Prostate gland (tissue), 2 donors: ENCODE data around the gene HDDC3. TPM values are rescaled to one million over a fixed set of nuclear protein-coding genes. Genes with fewer than 3 reads are reported as not detected.

Experiments
- DNase-seq: peaks from one replicate; pipeline ENCODE4 v3.0.0-alpha.2; 2019; ENCODE audit warnings: low spot score
- H3K27ac ChIP-seq, 2 donors: fragments of 200-600 bp; sonication (generic); 2 replicates each; pipeline ENCODE4 v1.5.1; 2017 to 2019
- H3K27me3 ChIP-seq: fragments of 200-600 bp; sonication (generic); replicated peaks from 2 replicates; pipeline ENCODE4 v1.5.1; 2019; ENCODE audit not compliant: insufficient read depth
- H3K36me3 ChIP-seq, 2 donors: fragments of 200-600 bp; sonication (generic); 1 replicate in 1 of 2; 2 replicates in 1 of 2; pipeline versions ENCODE4 v1.5.1 to v1.8.1; 2017 to 2019
- H3K4me1 ChIP-seq: fragments of 200-600 bp; sonication (generic); replicated peaks from 2 replicates; pipeline ENCODE4 v1.5.1; 2019
- H3K4me3 ChIP-seq, 2 donors: fragments of 200-600 bp; sonication (generic); 2 replicates each; pipeline ENCODE4 v1.5.1; 2017 to 2019
- H3K9me3 ChIP-seq: fragments of 200-600 bp; sonication (generic); 2 replicates; pipeline ENCODE4 v1.5.1; 2017
- POLR2A ChIP-seq: fragments of 450-650 bp; IDR thresholded peaks from one replicate; pipeline ENCODE4 v1.6.1; 2016; ENCODE audit warnings: antibody characterized with exemption, mild to moderate bottlenecking
- POLR2AphosphoS5 ChIP-seq: sonication (generic); formaldehyde crosslinking; IDR thresholded peaks from one replicate; pipeline ENCODE4 v1.6.1; 2017; ENCODE audit warnings: antibody characterized with exemption
- WGBS: methylation state at CpG from one replicate; pipeline ENCODE4 v1.1.5; 2018; 5-methylcytosine and 5-hydroxymethylcytosine counted together
- intact Hi-C: fragments of 100-400 bp; cut with DNase I; formaldehyde crosslinking; loops from one replicate; pipeline ENCODE4 v1.14.2; 2022
- total RNA-seq, 2 donors: library from RNA; depleted of rRNA; stranded (reverse); fragments of >200 nt; gene quantifications; one replicate each; pipeline ENCODE4 v1.1.0, GENCODE V29; 2016
- TF ChIP-seq, protein P1 (sequence below), 4 experiments: fragments of 200-600 bp in 2 of 4; fragments of 450-650 bp in 2 of 4; sonication (generic) in 2 of 4; IDR thresholded peaks; 1 replicate in 3 of 4; 2 replicates in 1 of 4; pipeline ENCODE4 v1.5.1; 2016 to 2019; ENCODE audit warnings: antibody characterized with exemption in 4 of 4, mild to moderate bottlenecking in 2 of 4, moderate library complexity in 2 of 4

The HDDC3 gene
- total RNA-seq, 2 donors from 2014 or later, result 16.2 to 30.6 TPM

DNA sequence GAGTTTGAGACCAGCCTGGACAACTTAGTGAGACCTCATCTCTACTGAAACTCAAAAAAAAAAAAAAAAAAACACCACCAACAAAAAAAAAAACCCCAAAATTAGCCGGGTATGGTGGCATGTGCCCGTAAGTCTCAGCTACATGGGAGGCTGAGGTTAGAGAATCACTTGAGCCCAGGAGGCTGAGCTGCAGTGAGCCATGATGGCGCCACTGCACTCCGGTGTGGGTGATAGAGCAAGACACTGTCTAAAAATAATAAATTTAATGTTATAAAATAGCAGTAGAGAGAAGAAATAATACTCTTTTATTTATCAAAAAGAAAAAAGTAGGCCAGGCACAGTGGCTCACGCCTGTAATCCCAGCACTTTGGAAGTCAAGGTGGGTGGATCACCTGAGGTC, 39.8 kb upstream of the HDDC3 start:
- intact Hi-C loops, result no loop called here
- Histone ChIP-seq H3K27ac (no peak overlapping the region), H3K27me3 (no peaks in the 10 kb centered on the region), H3K4me3 (no peak overlapping the region), H3K36me3 (no peaks in the 10 kb centered on the region), H3K4me1 (no peaks in the 10 kb centered on the region), H3K9me3 (no peaks in the 10 kb centered on the region)
- DNase-seq, result no peak
- TF ChIP-seq, protein P1, sequence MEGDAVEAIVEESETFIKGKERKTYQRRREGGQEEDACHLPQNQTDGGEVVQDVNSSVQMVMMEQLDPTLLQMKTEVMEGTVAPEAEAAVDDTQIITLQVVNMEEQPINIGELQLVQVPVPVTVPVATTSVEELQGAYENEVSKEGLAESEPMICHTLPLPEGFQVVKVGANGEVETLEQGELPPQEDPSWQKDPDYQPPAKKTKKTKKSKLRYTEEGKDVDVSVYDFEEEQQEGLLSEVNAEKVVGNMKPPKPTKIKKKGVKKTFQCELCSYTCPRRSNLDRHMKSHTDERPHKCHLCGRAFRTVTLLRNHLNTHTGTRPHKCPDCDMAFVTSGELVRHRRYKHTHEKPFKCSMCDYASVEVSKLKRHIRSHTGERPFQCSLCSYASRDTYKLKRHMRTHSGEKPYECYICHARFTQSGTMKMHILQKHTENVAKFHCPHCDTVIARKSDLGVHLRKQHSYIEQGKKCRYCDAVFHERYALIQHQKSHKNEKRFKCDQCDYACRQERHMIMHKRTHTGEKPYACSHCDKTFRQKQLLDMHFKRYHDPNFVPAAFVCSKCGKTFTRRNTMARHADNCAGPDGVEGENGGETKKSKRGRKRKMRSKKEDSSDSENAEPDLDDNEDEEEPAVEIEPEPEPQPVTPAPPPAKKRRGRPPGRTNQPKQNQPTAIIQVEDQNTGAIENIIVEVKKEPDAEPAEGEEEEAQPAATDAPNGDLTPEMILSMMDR (IDR thresholded peaks at IDR 0.05), result no peak
- no peak for TF ChIP-seq POLR2A
- no peak for TF ChIP-seq POLR2AphosphoS5
- 92% methylated on average over 5 of the region's 5 CpGs for WGBS

DNA sequence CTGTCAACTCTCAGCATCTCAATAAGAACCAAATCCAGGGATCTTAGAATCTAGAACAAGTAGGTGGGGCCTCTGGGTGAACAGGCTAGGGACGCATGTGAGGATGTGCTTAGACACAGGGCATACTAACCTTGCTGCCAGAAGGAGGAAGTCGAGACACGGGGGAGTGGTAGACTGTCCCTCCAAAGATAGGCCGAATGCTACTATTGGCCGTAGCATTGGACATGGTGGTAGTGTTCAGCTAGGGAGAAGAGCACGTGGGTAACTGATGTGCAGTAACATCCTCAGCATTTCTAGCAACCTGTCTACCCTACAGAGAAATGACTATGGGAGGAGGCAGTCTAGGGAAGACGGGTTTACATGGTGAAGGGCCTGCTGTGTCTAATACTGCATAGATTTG, 37.9 kb upstream of the HDDC3 start:
- H3K9me3 ChIP-seq, result no peaks in the 10 kb centered on the region
- H3K4me3 ChIP-seq, result no peak overlapping the region
- no peaks in the 10 kb centered on the region for H3K4me1 ChIP-seq
- H3K27ac ChIP-seq, result no peak overlapping the region
- intact Hi-C loops, result no loop called here
- TF ChIP-seq, protein P1 (IDR thresholded peaks at IDR 0.05), result no peak
- no peak for TF ChIP-seq POLR2AphosphoS5
- TF ChIP-seq POLR2A, result no peak
- no peak for DNase-seq
- H3K27me3 ChIP-seq, result no peaks in the 10 kb centered on the region
- WGBS, result 93% methylated on average over 7 of the region's 7 CpGs
- H3K36me3 ChIP-seq, result no peaks in the 10 kb centered on the region

DNA sequence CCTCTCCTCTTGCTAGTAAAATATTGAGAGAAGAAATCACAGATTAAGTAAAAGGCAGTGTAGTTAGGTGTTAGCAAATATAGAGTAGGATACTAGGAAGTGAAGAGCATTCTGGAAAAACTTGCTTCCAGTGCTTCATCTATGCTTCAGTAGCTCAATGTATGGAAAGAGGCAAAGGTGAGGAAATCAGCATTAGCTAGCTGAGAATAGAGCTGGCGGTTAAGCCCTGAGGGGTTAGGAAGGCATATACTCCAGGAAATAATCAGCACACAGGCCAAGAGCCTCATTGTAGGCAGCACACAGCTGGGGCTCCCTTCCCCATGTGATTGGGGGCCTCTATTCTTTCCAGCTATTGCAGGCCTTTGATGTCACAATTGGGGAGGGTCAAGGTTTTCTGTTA, 36.1 kb upstream of the HDDC3 start:
- 87% methylated on average over 1 of the region's 1 CpG for whole genome bisulfite sequencing
- Histone ChIP-seq H3K4me3 (no peak overlapping the region), H3K4me1 (no peaks in the 10 kb centered on the region), H3K27me3 (no peaks in the 10 kb centered on the region), H3K9me3 (no peaks in the 10 kb centered on the region), H3K27ac (no peak overlapping the region), H3K36me3 (no peaks in the 10 kb centered on the region)
- DNase-seq, result no peak
- intact Hi-C loops, result no loop called here
- TF ChIP-seq, protein P1 (IDR thresholded peaks at IDR 0.05), result no peak
- no peak for TF ChIP-seq POLR2AphosphoS5
- no peak for TF ChIP-seq POLR2A

DNA sequence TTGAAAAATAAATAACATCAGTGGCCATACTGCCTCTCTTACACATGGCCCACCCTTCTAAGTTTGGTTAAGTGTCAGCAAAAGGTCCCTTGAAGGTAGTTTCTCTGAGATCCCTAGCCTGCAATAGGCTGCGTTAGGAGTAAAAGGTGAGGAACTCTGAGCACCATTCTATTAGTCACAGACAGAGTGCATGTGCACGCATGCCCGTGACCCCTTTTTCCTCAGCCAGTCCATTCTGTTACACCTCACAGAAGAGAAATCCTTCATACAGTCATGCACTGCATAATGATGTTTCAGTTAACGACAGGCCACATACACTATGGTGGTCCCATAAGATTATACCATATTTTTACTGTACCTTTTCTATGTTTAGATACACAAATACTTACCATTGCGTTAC, 34.9 kb upstream of the HDDC3 start:
- Histone ChIP-seq H3K27ac (no peak overlapping the region), H3K4me1 (no peaks in the 10 kb centered on the region), H3K27me3 (no peaks in the 10 kb centered on the region), H3K36me3 (no peaks in the 10 kb centered on the region), H3K4me3 (no peak overlapping the region), H3K9me3 (no peaks in the 10 kb centered on the region)
- intact Hi-C loops, result no loop called here
- 89% methylated on average over 5 of the region's 5 CpGs for WGBS
- no peak for TF ChIP-seq POLR2AphosphoS5
- TF ChIP-seq, protein P1 (IDR thresholded peaks at IDR 0.05), result no peak
- no peak for TF ChIP-seq POLR2A
- no peak for DNase-seq

DNA sequence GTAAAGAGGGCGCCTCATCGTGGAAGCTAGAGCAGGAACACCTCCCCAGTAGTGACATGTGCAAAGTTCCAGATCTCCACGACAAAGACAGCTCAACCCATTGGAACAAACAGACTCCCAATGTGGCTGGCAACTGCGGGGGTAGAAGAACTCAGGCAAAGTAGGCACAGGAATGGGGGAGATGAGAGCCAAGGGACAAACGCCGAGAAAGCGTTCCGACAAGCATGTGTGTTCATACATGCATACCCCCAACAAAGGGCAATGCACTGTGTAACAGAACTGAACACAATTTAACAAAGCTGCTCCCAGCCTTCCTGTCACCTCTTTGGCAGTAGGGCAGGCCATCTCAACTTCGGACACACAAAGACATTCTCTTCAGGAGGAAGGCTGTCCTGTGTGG, 33.9 kb upstream of the HDDC3 start:
- intact Hi-C loops, result no loop called here
- peaks cover 0 to 5% of the 10 kb centered on the region in 2 donors for H3K36me3 ChIP-seq
- WGBS, result 86% methylated on average over 9 of the region's 9 CpGs

More for the DNA sequence above, 33.9 kb upstream of the HDDC3 start:
- no peak for DNase-seq
- H3K4me1 ChIP-seq, result no peaks in the 10 kb centered on the region
- H3K9me3 ChIP-seq, result no peaks in the 10 kb centered on the region
- H3K27me3 ChIP-seq, result no peaks in the 10 kb centered on the region
- no peak overlapping the region for H3K4me3 ChIP-seq
- no peak overlapping the region for H3K27ac ChIP-seq
- TF ChIP-seq, protein P1 (IDR thresholded peaks at IDR 0.05), result no peak
- no peak for TF ChIP-seq POLR2A
- TF ChIP-seq POLR2AphosphoS5, result no peak
